ENCODE results near the gene GLTPD2. TPM values are rescaled to one million over a fixed set of nuclear protein-coding genes. Genes with fewer than 3 reads are reported as not detected.
A peak's percentile ranks its signal among the peaks of the same experiment; 100 is the strongest.

GLTPD2 gene
- total RNA-seq, 4 donors from 2014 or later: not detected

DNA sequence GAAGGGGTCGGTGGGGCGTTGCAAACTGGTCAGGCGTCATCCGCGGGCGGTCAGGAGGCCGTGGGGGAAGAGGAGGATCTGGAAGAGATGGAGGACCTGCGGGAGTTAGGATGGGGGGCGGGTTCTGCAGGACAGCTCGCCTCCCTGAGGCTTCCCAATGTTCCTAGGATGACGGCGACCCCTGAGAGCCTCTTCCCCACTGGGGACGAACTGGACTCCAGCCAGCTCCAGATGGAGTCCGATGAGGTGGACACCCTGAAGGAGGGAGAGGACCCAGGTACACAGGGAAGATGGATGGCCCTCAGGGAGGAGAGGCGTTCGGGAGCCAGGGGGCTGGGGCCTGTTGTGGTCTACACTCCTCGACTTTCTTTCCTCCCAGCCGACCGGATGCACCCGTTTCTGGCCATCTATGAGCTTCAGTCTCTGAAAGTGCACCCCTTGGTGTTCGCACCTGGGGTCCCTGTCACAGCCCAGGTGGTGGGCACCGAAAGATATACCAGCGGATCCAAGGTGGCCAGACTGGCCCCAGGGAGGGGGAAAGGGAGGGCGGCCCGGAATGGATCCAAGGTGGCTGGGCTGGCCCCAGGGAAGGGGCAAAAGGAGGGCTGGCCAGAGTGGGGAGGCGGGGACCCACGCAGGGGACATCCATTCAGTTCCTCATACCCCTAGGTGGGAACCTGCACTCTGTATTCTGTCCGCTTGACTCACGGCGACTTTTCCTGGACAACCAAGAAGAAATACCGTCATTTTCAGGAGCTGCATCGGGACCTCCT, 19.0 kb downstream of the GLTPD2 start:
- Histone ChIP-seq H3K27ac (peak overlapping the region in 3 of 4 donors; percentile 69 to 83 (median 81)), H3K9me3 (no peaks in the 10 kb centered on the region), H3K36me3 (peaks cover 0 to 32% of the 10 kb centered on the region in 2 donors), H3K27me3 (no peaks in the 10 kb centered on the region), H3K4me3 (peak overlapping the region; percentile 58 to 90), H3K4me1 (peaks cover 0 to 26% (median 11%) of the 10 kb centered on the region in 3 donors)
- WGBS, 2 donors (ENCODE audit: low coverage in 1 of 2): 35 to 62% methylated on average over 7 to 20 of the region's 32 CpGs
- ATAC-seq: no peak
- TF ChIP-seq, protein P1, sequence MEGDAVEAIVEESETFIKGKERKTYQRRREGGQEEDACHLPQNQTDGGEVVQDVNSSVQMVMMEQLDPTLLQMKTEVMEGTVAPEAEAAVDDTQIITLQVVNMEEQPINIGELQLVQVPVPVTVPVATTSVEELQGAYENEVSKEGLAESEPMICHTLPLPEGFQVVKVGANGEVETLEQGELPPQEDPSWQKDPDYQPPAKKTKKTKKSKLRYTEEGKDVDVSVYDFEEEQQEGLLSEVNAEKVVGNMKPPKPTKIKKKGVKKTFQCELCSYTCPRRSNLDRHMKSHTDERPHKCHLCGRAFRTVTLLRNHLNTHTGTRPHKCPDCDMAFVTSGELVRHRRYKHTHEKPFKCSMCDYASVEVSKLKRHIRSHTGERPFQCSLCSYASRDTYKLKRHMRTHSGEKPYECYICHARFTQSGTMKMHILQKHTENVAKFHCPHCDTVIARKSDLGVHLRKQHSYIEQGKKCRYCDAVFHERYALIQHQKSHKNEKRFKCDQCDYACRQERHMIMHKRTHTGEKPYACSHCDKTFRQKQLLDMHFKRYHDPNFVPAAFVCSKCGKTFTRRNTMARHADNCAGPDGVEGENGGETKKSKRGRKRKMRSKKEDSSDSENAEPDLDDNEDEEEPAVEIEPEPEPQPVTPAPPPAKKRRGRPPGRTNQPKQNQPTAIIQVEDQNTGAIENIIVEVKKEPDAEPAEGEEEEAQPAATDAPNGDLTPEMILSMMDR (IDR thresholded peaks at IDR 0.05): no peak
- TF ChIP-seq POLR2A (IDR thresholded peaks at IDR 0.05) (no peak), POLR2AphosphoS5 (IDR thresholded peaks at IDR 0.05) (no peak), EP300 (IDR thresholded peaks at IDR 0.05) (no peak)

GRCh38 chr17:4808378-4808767, 19.6 kb downstream of the GLTPD2 start:
- no peaks in the 10 kb centered on the region for H3K27me3 ChIP-seq
- peak overlapping the region in 1 of 2 donors; percentile 90 for H3K4me3 ChIP-seq
- 28% methylated on average over 5 of the region's 6 CpGs; no CpG with 5 or more reads in 1 of the 2 donors for WGBS, 2 donors (ENCODE audit: low coverage in 1 of 2)
- H3K9me3 ChIP-seq: no peaks in the 10 kb centered on the region
- no peak for TF ChIP-seq POLR2A (IDR thresholded peaks at IDR 0.05)
- TF ChIP-seq POLR2AphosphoS5 (IDR thresholded peaks at IDR 0.05): peak; percentile 25
- TF ChIP-seq, protein P1 (IDR thresholded peaks at IDR 0.05): no peak
- no peak for TF ChIP-seq EP300 (IDR thresholded peaks at IDR 0.05)
- peaks cover 0 to 32% of the 10 kb centered on the region in 2 donors for H3K36me3 ChIP-seq
- H3K27ac ChIP-seq: peak overlapping the region in 1 of 4 donors; percentile 69
- H3K4me1 ChIP-seq: peaks cover 0 to 26% (median 11%) of the 10 kb centered on the region in 3 donors
- ATAC-seq: no peak

GRCh38 chr17:4810696-4811290, 22.0 kb downstream of the GLTPD2 start:
- H3K27me3 ChIP-seq: no peaks in the 10 kb centered on the region
- H3K27ac ChIP-seq: no peak overlapping the region
- ATAC-seq: no peak
- H3K9me3 ChIP-seq: no peaks in the 10 kb centered on the region
- peaks cover 0 to 26% (median 11%) of the 10 kb centered on the region in 3 donors for H3K4me1 ChIP-seq
- peaks cover 0 to 48% of the 10 kb centered on the region in 2 donors for H3K36me3 ChIP-seq
- WGBS, 2 donors (ENCODE audit: low coverage in 1 of 2): 35 to 67% methylated on average over 2 to 12 of the region's 13 CpGs
- H3K4me3 ChIP-seq: no peak overlapping the region
- TF ChIP-seq, protein P1 (IDR thresholded peaks at IDR 0.05): no peak
- no peak for TF ChIP-seq POLR2A (IDR thresholded peaks at IDR 0.05)
- no peak for TF ChIP-seq EP300 (IDR thresholded peaks at IDR 0.05)
- TF ChIP-seq POLR2AphosphoS5 (IDR thresholded peaks at IDR 0.05): no peak

- no peak for ATAC-seq
- peaks cover 0 to 55% of the 10 kb centered on the region in 2 donors for H3K36me3 ChIP-seq
These were observed 22.7 kb downstream of the GLTPD2 start for GRCh38 chr17:4811471-4811870.

GRCh38 chr17:4812690-4813089, 23.9 kb downstream of the GLTPD2 start:
- no peak overlapping the region for H3K4me3 ChIP-seq
- no peaks in the 10 kb centered on the region for H3K27me3 ChIP-seq
- WGBS, 2 donors (ENCODE audit: low coverage in 1 of 2): 78 to 79% methylated on average over 2 to 7 of the region's 7 CpGs
- H3K9me3 ChIP-seq: no peaks in the 10 kb centered on the region
- peaks cover 0 to 12% (median 9%) of the 10 kb centered on the region in 3 donors for H3K4me1 ChIP-seq
- TF ChIP-seq POLR2A (IDR thresholded peaks at IDR 0.05) (no peak), POLR2AphosphoS5 (IDR thresholded peaks at IDR 0.05) (no peak), EP300 (IDR thresholded peaks at IDR 0.05) (no peak)
- TF ChIP-seq, protein P1 (IDR thresholded peaks at IDR 0.05): no peak
- H3K27ac ChIP-seq: no peak overlapping the region
- H3K36me3 ChIP-seq: peaks cover 0 to 67% of the 10 kb centered on the region in 2 donors
- ATAC-seq: no peak

More at GRCh38 chr17:4811471-4811870, 22.7 kb downstream of the GLTPD2 start:
- WGBS, 2 donors (ENCODE audit: low coverage in 1 of 2): 89 to 90% methylated on average over 1 to 6 of the region's 12 CpGs
- Histone ChIP-seq H3K9me3 (no peaks in the 10 kb centered on the region), H3K27ac (no peak overlapping the region), H3K4me3 (no peak overlapping the region), H3K4me1 (peaks cover 0 to 19% (median 11%) of the 10 kb centered on the region in 3 donors), H3K27me3 (no peaks in the 10 kb centered on the region)
- no peak for TF ChIP-seq POLR2A (IDR thresholded peaks at IDR 0.05)
